Mesenchymal stem cell (in vitro differentiated cells and primary cell): ENCODE data around the gene PPA1.

ENCODE experiments used
- DNase-seq: peaks from one replicate; pipeline ENCODE4 v3.0.0-alpha.2; 2013
- H2AFZ ChIP-seq: one replicate; pipeline ENCODE4 v1.6.1; 2013; ENCODE audit warnings: low read depth, mild to moderate bottlenecking, control low read depth, inconsistent platforms, low read length, moderate library complexity
- H2AK5ac ChIP-seq: 2 replicates; pipeline ENCODE4 v1.6.1; 2013; ENCODE audit warnings: low read length, moderate library complexity, mild to moderate bottlenecking, inconsistent platforms; ENCODE audit not compliant: severe bottlenecking
- H2BK120ac ChIP-seq: one replicate; pipeline ENCODE4 v1.6.1; 2013; ENCODE audit warnings: low read depth, mild to moderate bottlenecking, inconsistent platforms, low read length, moderate library complexity
- H2BK12ac ChIP-seq, 2 experiments: one replicate each; pipeline ENCODE4 v1.6.1; 2013; ENCODE audit warnings: inconsistent platforms in 2 of 2, low read length in 2 of 2, mild to moderate bottlenecking in 2 of 2, moderate library complexity in 2 of 2, control low read depth in 1 of 2
- H2BK15ac ChIP-seq: one replicate; pipeline ENCODE4 v1.6.1; 2013; ENCODE audit warnings: mild to moderate bottlenecking, low read depth, inconsistent platforms; ENCODE audit not compliant: poor library complexity, severe bottlenecking
- H2BK5ac ChIP-seq: 2 replicates; pipeline ENCODE4 v1.6.1; 2013; ENCODE audit warnings: low read depth, mild to moderate bottlenecking, low read length, control low read depth, inconsistent platforms; ENCODE audit not compliant: poor library complexity, severe bottlenecking
- H3K14ac ChIP-seq, 2 experiments: one replicate each; pipeline ENCODE4 v1.6.1; 2013; ENCODE audit warnings: inconsistent platforms in 2 of 2, low read length in 2 of 2, control low read depth in 1 of 2, mild to moderate bottlenecking in 1 of 2, moderate library complexity in 1 of 2
- H3K18ac ChIP-seq, 2 experiments: one replicate each; pipeline ENCODE4 v1.6.1; 2013; ENCODE audit warnings: inconsistent platforms in 2 of 2, low read length in 2 of 2, control low read depth in 1 of 2, low read depth in 1 of 2, mild to moderate bottlenecking in 1 of 2
- H3K23ac ChIP-seq, 2 experiments: one replicate each; pipeline ENCODE4 v1.6.1; 2013; ENCODE audit warnings: inconsistent platforms in 2 of 2, low read length in 2 of 2, mild to moderate bottlenecking in 2 of 2, moderate library complexity in 2 of 2, control low read depth in 1 of 2
- H3K27ac ChIP-seq: 2 replicates; pipeline ENCODE4 v1.5.1; 2013; ENCODE audit warnings: mild to moderate bottlenecking, moderate library complexity, low read length, control low read depth, inconsistent platforms; ENCODE audit not compliant: poor library complexity, severe bottlenecking
- H3K27me3 ChIP-seq, 2 experiments: 2 replicates each; pipeline versions ENCODE4 v1.6.1 to v1.7.0; 2013; ENCODE audit warnings: low read length in 2 of 2, mild to moderate bottlenecking in 2 of 2, moderate library complexity in 2 of 2, control low read depth in 1 of 2, inconsistent platforms in 1 of 2; ENCODE audit not compliant: control insufficient read depth in 1 of 2, insufficient read depth in 1 of 2
- H3K36me3 ChIP-seq, 2 experiments: 2 replicates each; pipeline versions ENCODE4 v1.6.1 to v1.7.0; 2013; ENCODE audit warnings: low read length in 2 of 2, control low read depth in 1 of 2, inconsistent platforms in 1 of 2, low read depth in 1 of 2, mild to moderate bottlenecking in 1 of 2; ENCODE audit not compliant: insufficient read depth in 2 of 2, control insufficient read depth in 1 of 2
- H3K4ac ChIP-seq, 2 experiments: one replicate each; pipeline ENCODE4 v1.6.1; 2013; ENCODE audit warnings: inconsistent platforms in 2 of 2, low read length in 2 of 2, mild to moderate bottlenecking in 2 of 2, moderate library complexity in 2 of 2, control low read depth in 1 of 2, low read depth in 1 of 2
- H3K4me1 ChIP-seq: 2 replicates; pipeline ENCODE4 v1.6.1; 2013; ENCODE audit warnings: low read depth, low read length, control low read depth; ENCODE audit not compliant: control insufficient read depth, insufficient read depth
- H3K4me2 ChIP-seq: 2 replicates; pipeline ENCODE4 v1.6.1; 2013; ENCODE audit warnings: low read length, mild to moderate bottlenecking, inconsistent platforms; ENCODE audit not compliant: poor library complexity, severe bottlenecking
- H3K4me3 ChIP-seq, 2 experiments: 2 replicates each; pipeline versions ENCODE4 v1.5.1 to v1.7.0; 2013; ENCODE audit warnings: low read length in 2 of 2, mild to moderate bottlenecking in 2 of 2, control low read depth in 1 of 2, low read depth in 1 of 2; ENCODE audit not compliant: insufficient read depth in 1 of 2
- H3K79me1 ChIP-seq: replicated peaks from 2 replicates; pipeline ENCODE4 v1.6.1; 2013; ENCODE audit warnings: mild to moderate bottlenecking, control low read depth, low read length, inconsistent platforms; ENCODE audit not compliant: poor library complexity, severe bottlenecking
- H3K9ac ChIP-seq: 2 replicates; pipeline ENCODE4 v1.7.0; 2013; ENCODE audit warnings: mild to moderate bottlenecking, low read length, moderate library complexity
- H3K9me3 ChIP-seq: 2 replicates; pipeline ENCODE4 v1.7.0; 2013; ENCODE audit warnings: mild to moderate bottlenecking, low read length; ENCODE audit not compliant: control insufficient read depth
- H4K8ac ChIP-seq: one replicate; pipeline ENCODE4 v1.6.1; 2013; ENCODE audit warnings: inconsistent platforms, mild to moderate bottlenecking, low read length, moderate library complexity
- H4K91ac ChIP-seq: one replicate; pipeline ENCODE4 v1.6.1; 2013; ENCODE audit warnings: mild to moderate bottlenecking, low read length, inconsistent platforms
- WGBS: methylation state at CpG from one replicate; pipeline ENCODE4 v1.1.7; 2013; ENCODE audit warnings: mixed read lengths; 5-methylcytosine and 5-hydroxymethylcytosine counted together

PPA1 gene

GRCh38 chr10:70206762-70207161 lies 26.5 kb downstream of the PPA1 start:
- H3K36me3 ChIP-seq = peaks cover 37 to 91% of the 10 kb centered on the region in 2 experiments
- no CpG with 5 or more reads among the region's 5 CpGs for WGBS
- H2BK120ac ChIP-seq = no peak overlapping the region

DNA sequence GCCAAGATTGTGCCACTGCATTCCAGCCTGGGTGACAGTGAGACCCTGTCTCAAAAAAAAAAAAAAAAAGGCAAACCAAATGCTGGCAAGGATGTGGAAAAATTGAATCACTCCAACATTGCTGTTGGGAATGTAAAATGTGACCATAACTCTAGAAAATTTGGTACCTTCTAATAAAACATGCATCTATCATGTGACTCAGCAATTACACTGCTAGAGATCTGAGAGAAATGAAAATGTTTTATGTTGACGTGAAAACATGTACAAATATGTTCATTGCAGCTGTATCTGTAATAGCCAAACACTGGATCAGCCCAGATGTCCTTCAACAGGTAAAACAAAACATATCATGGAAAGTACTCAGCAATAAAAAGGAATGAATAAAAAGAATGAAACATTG lies 32.1 kb downstream of the PPA1 start:
- Histone ChIP-seq H3K79me1 (peaks cover 5% of the 10 kb centered on the region), H3K14ac (no peak overlapping the region), H3K18ac (no peak overlapping the region), H3K4me3 (no peak overlapping the region), H2BK12ac (no peak overlapping the region), H3K27ac (no peak overlapping the region), H2AFZ (no peak overlapping the region), H2AK5ac (no peak overlapping the region), H2BK120ac (no peak overlapping the region), H3K4ac (no peak overlapping the region), H2BK5ac (no peak overlapping the region), H4K91ac (no peak overlapping the region), H3K4me1 (no peaks in the 10 kb centered on the region), H2BK15ac (no peak overlapping the region), H3K36me3 (peaks cover 41 to 76% of the 10 kb centered on the region in 2 experiments), H3K9ac (no peak overlapping the region), H3K23ac (no peak overlapping the region), H4K8ac (no peak overlapping the region), H3K27me3 (no peaks in the 10 kb centered on the region), H3K4me2 (no peak overlapping the region), H3K9me3 (peaks cover 17% of the 10 kb centered on the region)
- WGBS = no CpG with 5 or more reads among the region's 1 CpG
- DNase-seq = no peak

More at GRCh38 chr10:70206762-70207161, 26.5 kb downstream of the PPA1 start:
- no peak for DNase-seq
- H3K4me1 ChIP-seq = no peaks in the 10 kb centered on the region
- no peak overlapping the region for H2BK5ac ChIP-seq
- H3K79me1 ChIP-seq = peaks cover 4% of the 10 kb centered on the region
- no peak overlapping the region for H3K27ac ChIP-seq
- H4K8ac ChIP-seq = no peak overlapping the region
- H3K4me3 ChIP-seq = no peak overlapping the region
- H3K9ac ChIP-seq = no peak overlapping the region
- no peak overlapping the region for H3K18ac ChIP-seq
- H4K91ac ChIP-seq = no peak overlapping the region
- no peaks in the 10 kb centered on the region for H3K27me3 ChIP-seq
- H2BK12ac ChIP-seq = no peak overlapping the region
- H3K23ac ChIP-seq = no peak overlapping the region
- no peak overlapping the region for H2AK5ac ChIP-seq
- H2BK15ac ChIP-seq = no peak overlapping the region
- no peak overlapping the region for H2AFZ ChIP-seq
- H3K4me2 ChIP-seq = no peak overlapping the region
- no peak overlapping the region for H3K4ac ChIP-seq
- H3K9me3 ChIP-seq = no peaks in the 10 kb centered on the region
- no peak overlapping the region for H3K14ac ChIP-seq

DNA sequence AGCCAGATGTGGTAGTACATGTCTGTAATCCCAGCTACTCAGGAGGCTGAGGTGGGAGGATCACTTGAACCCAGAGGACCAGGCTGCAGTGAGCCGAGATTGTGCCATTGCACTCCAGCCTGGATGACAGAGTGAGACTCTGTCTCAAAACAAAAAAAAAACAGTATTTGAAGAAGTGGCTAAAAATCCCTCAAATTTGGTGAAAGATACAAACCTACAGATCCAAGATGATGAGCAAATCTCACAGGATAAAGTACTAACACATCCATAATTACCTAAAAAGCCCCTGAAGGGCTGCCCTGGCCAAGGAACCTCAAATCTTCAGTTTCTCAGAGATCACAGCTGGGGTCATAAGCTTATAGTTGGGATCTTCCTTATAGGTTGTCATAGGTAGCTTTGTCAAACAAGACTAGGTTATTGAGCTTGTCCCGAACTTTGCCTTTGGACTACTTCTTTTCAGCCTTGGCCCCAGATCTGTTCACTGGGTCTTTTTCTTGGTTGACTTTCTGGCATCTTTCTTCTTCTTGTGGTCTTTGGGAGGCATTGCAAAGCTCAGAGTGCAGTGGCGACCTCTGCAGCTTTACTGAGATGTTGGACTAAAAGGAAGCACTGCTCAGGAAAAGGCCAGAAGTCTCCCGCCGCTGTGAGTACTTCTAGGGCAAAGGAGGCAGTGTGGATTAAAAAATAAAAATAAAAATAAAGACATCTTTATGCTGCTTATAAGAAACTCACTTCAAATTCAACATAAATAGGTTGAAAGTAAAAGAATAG lies 34.3 kb downstream of the PPA1 start:
- WGBS = 100% methylated on average over 3 of the region's 5 CpGs
- Histone ChIP-seq H4K8ac (no peak overlapping the region), H4K91ac (no peak overlapping the region), H3K27me3 (no peaks in the 10 kb centered on the region), H2AK5ac (no peak overlapping the region), H3K18ac (no peak overlapping the region), H2BK5ac (no peak overlapping the region), H3K23ac (no peak overlapping the region), H3K4ac (no peak overlapping the region), H2AFZ (no peak overlapping the region), H3K36me3 (peaks cover 34 to 56% of the 10 kb centered on the region in 2 experiments), H3K4me3 (no peak overlapping the region), H3K9me3 (peaks cover 17% of the 10 kb centered on the region), H3K27ac (no peak overlapping the region), H3K4me1 (no peaks in the 10 kb centered on the region), H2BK15ac (no peak overlapping the region), H3K9ac (no peak overlapping the region), H3K4me2 (no peak overlapping the region), H2BK120ac (no peak overlapping the region), H3K79me1 (peaks cover 5% of the 10 kb centered on the region), H2BK12ac (no peak overlapping the region), H3K14ac (no peak overlapping the region)
- no peak for DNase-seq

DNA sequence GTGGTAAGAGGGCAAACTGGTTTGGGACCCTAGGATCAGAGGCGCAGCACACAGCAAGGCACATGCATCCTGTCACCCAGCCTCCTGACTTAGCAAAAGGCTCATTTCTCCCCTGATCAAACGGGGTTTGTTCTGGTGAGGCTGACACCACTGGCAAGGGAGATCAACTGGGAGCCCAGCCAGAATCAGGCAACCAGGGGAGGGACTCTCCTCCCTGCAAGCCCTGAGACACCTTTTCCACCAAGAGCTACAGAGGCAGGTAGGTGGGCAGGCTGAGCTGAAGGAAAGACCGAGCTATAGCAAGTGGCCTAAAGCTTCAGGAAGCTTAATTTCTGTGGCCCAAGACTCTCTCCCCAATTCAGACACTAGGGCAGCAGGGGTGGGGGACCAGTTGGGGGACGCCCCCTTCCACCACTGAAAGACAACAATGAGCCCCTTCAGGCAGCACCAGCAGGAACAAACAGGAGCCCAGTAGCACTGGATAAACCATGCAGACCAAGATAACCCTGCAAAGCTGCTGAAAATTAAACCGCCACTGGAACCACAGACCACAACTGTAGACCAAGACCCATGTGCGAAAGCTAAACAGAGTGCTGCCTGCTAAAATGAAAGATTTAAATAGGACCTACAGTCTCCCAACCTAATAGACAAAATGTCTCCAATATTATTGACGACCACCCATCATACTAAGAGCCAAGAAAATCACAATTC lies 35.8 kb downstream of the PPA1 start:
- Histone ChIP-seq H3K9ac (peak overlapping the region; percentile 37), H2BK12ac (no peak overlapping the region), H3K79me1 (peaks cover 5% of the 10 kb centered on the region), H3K27ac (no peak overlapping the region), H4K8ac (no peak overlapping the region), H3K4me3 (no peak overlapping the region), H3K4me1 (peaks cover 2% of the 10 kb centered on the region), H2BK15ac (no peak overlapping the region), H2AK5ac (no peak overlapping the region), H3K27me3 (no peaks in the 10 kb centered on the region), H3K18ac (no peak overlapping the region), H3K4me2 (no peak overlapping the region), H3K4ac (no peak overlapping the region), H3K14ac (no peak overlapping the region), H3K36me3 (peaks cover 27 to 41% of the 10 kb centered on the region in 2 experiments), H2BK5ac (no peak overlapping the region), H3K23ac (no peak overlapping the region), H2BK120ac (no peak overlapping the region), H2AFZ (no peak overlapping the region), H3K9me3 (peaks cover 17% of the 10 kb centered on the region), H4K91ac (no peak overlapping the region)
- no peak for DNase-seq
- WGBS = 96% methylated on average over 7 of the region's 7 CpGs
